ENCODE results near the gene MAP4. TPM values are rescaled to one million over a fixed set of nuclear protein-coding genes. Genes with fewer than 3 reads are reported as not detected.

Gene MAP4
- total and polyA plus RNA-seq, 8 donors, result 31.0 to 146 (median 92.4) TPM

DNA sequence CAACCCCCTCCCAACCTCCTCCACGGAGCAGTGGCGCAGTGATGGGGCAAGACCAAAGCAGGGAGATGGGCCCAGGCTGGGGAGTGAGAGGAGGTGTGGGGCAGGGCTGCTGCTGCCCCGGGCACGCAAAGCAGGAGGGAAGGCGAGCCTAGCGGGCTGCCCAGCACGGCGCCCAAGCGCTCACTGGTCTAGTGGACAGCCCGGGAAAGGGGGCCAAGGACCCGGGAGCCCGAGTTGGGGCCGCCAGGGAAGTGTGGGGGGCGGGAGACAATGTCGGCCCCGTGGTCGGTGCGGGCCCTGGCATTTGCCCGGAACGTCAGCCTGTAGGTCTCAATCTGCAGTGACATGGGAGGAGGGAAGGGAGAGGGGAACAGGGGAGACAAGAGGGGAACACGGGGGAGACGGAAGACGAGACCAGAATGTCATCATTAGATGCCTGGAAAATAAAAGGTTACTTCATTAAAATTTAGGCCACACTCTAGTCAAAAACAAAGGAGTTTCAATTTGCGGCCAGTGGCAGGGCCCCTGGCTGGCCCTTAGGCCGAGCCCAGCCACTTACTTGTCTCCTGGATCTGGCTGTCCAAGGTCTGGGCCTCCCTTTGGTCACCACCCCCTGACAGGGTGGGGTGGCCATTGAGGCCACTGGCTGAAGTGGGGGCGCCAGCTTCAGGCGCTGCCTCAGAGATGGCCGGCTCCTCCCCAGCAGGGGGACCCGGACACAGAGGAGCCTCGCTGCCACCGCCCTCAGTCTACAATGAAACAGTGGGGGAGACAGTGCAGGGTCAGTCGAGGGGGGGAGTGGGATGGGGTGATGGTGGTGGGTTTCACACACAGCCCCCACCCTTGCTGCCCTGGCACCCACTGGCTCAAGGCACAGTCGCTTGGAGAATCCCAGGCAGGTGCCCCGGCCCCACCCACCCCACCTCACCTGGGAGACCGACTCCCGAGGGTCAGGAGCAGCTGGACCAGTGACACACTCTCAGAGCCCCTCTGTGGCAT is 163.3 kb downstream of the MAP4 start:
- intact Hi-C loops (cut with DNase I; ENCODE audit: low total_unique reads), result no loop called here
- Histone ChIP-seq H3K4me1 (peaks cover 0 to 8% (median 1%) of the 10 kb centered on the region in 4 donors), H3K9me3 (no peaks in the 10 kb centered on the region), H3K27ac (no peak overlapping the region), H3K4me3 (no peak overlapping the region), H3K36me3 (peaks cover 76 to 100% (median 99%) of the 10 kb centered on the region in 4 donors), H3K27me3 (no peaks in the 10 kb centered on the region)
- DNase-seq, result no peak
- 86 to 90% (median 88%) methylated on average over 25 to 36 of the region's 36 CpGs for WGBS, 5 donors
- no peak for TF ChIP-seq POLR2A (IDR thresholded peaks at IDR 0.05)
- TF ChIP-seq, protein P1, sequence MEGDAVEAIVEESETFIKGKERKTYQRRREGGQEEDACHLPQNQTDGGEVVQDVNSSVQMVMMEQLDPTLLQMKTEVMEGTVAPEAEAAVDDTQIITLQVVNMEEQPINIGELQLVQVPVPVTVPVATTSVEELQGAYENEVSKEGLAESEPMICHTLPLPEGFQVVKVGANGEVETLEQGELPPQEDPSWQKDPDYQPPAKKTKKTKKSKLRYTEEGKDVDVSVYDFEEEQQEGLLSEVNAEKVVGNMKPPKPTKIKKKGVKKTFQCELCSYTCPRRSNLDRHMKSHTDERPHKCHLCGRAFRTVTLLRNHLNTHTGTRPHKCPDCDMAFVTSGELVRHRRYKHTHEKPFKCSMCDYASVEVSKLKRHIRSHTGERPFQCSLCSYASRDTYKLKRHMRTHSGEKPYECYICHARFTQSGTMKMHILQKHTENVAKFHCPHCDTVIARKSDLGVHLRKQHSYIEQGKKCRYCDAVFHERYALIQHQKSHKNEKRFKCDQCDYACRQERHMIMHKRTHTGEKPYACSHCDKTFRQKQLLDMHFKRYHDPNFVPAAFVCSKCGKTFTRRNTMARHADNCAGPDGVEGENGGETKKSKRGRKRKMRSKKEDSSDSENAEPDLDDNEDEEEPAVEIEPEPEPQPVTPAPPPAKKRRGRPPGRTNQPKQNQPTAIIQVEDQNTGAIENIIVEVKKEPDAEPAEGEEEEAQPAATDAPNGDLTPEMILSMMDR (IDR thresholded peaks at IDR 0.05), result no peak
- TF ChIP-seq POLR2AphosphoS5 (IDR thresholded peaks at IDR 0.05), result no peak
- no peak for TF ChIP-seq EP300 (IDR thresholded peaks at IDR 0.05)

DNA sequence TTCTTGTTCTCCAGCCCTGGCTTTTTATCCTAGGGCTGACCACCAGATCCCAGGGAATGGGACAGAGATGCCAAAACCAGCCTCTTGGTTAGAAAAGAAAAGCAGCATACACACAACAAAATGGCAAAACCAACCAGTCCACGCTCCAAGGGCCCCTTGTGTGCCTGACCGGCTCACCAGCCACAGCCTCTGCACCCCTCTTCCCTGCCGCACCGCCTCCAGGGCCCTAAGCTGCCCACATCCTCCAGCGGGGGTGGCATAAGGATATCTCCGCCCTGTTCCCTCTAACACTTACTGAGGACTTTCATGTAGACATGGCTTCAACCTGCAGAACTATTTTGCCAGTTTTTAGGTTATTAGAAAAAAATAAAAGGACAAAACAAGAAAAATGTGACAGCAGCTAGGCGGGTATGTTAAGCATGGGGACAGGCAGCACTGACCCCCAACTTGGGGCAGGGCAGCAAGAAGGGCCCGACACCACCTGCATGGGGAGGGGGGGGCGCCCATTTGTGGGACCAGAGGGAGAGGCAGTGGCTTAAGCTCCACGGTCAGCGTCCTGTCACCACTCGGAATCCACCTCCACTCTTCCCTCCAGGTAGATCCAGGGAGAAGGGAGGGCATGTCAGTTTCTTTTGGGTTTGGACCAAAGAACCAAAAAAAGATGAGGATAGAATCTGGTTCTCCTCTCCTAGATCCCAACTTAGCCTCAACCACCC is 164.2 kb downstream of the MAP4 start:
- Histone ChIP-seq H3K4me3 (no peak overlapping the region), H3K4me1 (peaks cover 0 to 8% (median 1%) of the 10 kb centered on the region in 4 donors), H3K36me3 (peaks cover 80 to 100% (median 100%) of the 10 kb centered on the region in 4 donors), H3K27ac (no peak overlapping the region), H3K27me3 (no peaks in the 10 kb centered on the region), H3K9me3 (no peaks in the 10 kb centered on the region)
- no peak for DNase-seq
- intact Hi-C loops (cut with DNase I; ENCODE audit: low total_unique reads), result no loop called here
- TF ChIP-seq POLR2A (IDR thresholded peaks at IDR 0.05) (no peak), EP300 (IDR thresholded peaks at IDR 0.05) (no peak), POLR2AphosphoS5 (IDR thresholded peaks at IDR 0.05) (no peak)
- TF ChIP-seq, protein P1 (IDR thresholded peaks at IDR 0.05), result no peak
- 88 to 95% (median 91%) methylated on average over 10 to 12 of the region's 12 CpGs for WGBS, 5 donors

DNA sequence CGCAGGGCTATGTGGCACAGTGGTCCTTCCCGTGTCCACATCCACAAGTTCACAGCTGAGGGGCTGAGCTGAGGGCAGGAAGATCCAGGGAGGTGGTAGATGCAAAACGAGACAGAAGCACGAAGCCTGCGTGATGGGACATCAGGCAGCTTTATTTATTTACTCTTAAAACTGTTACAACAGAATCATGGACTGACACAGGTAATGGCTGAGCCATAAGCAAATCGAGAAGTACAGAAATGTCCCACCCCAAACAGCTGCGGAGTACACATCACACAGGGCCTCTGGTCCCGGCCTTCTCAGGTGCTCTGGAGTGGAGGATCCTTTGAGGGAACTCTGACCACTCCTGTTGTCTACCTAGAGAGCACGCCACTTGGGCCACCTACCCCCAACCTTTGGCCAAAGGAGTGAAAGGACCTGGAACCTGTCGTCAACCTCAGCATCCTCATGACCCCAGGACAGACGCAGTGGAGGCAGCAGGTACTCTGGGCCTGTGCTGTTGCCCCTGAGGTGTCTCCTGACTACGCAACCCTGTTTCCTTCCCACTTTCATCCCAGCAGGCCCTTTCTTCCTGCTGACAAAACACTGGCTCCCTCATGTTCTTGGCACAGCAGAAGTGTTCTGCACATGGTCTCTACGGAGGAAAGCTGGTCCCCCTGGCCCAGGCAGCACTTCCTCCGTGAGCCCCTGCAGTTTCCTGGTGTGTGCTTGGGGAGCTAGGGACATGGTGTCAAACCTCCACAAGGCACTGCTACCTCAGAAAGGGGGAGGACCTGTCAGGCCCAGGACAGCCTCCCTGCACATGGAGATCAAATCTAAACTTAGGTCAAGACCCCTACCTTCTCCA is 165.4 kb downstream of the MAP4 start:
- TF ChIP-seq, protein P1 (IDR thresholded peaks at IDR 0.05), result no peak
- TF ChIP-seq POLR2A (IDR thresholded peaks at IDR 0.05), result no peak
- no peak for TF ChIP-seq EP300 (IDR thresholded peaks at IDR 0.05)
- TF ChIP-seq POLR2AphosphoS5 (IDR thresholded peaks at IDR 0.05), result no peak
- intact Hi-C loops (cut with DNase I; ENCODE audit: low total_unique reads), result no loop called here
- Histone ChIP-seq H3K27ac (no peak overlapping the region), H3K36me3 (peaks cover 81 to 100% (median 100%) of the 10 kb centered on the region in 4 donors), H3K27me3 (no peaks in the 10 kb centered on the region), H3K4me1 (peaks cover 0 to 8% (median 1%) of the 10 kb centered on the region in 4 donors), H3K4me3 (no peak overlapping the region), H3K9me3 (no peaks in the 10 kb centered on the region)
- DNase-seq, result no peak
- 69 to 80% (median 78%) methylated on average over 12 to 14 of the region's 14 CpGs for WGBS, 5 donors

Data from stomach (tissue), 9 donors.